Upper lobe of left lung (tissue), 4 donors: Measurements from ENCODE around the gene DHRS2.

Experiments used
- CTCF ChIP-seq, 6 experiments: fragments of 450-650 bp in 4 of 6; fragments of 200-600 bp in 2 of 6; sonication (generic) in 2 of 6; IDR thresholded peaks; one replicate each; pipeline ENCODE4 v1.5.1; 2016 to 2019; ENCODE audit warnings: antibody characterized with exemption in 6 of 6
- POLR2A ChIP-seq, 4 donors: fragments of 450-650 bp; IDR thresholded peaks; one replicate each; pipeline ENCODE4 v1.5.1; 2016 to 2017; ENCODE audit warnings: antibody characterized with exemption in 4 of 4, mild to moderate bottlenecking in 2 of 4
- POLR2AphosphoS5 ChIP-seq, 2 donors: sonication (generic); formaldehyde crosslinking; IDR thresholded peaks; one replicate each; pipeline ENCODE4 v1.5.1; 2017; ENCODE audit warnings: antibody characterized with exemption in 2 of 2

- no peak for TF ChIP-seq POLR2AphosphoS5 (IDR thresholded peaks at IDR 0.05)
- peak; percentile 77 to 92 (median 86) for TF ChIP-seq CTCF (IDR thresholded peaks at IDR 0.05)
- TF ChIP-seq POLR2A (IDR thresholded peaks at IDR 0.05), result no peak
Observed at GRCh38 chr14:23631702-23632460, 4.3 kb upstream of the DHRS2 start.
